Omental fat pad (tissue), 4 donors: ENCODE measurements around the gene WDR1. TPM values are rescaled to one million over a fixed set of nuclear protein-coding genes. Genes with fewer than 3 reads are reported as not detected.

Experiments used
- ATAC-seq: fragments of 150-250 bp; one replicate; pipeline ENCODE4 v1.9.1; 2016; ENCODE audit warnings: mild to moderate bottlenecking, moderate library complexity; ENCODE audit not compliant: low FRiP score
- DNase-seq: peaks from one replicate; pipeline ENCODE4 v3.0.0-alpha.2; 2019; ENCODE audit warnings: low spot score
- CTCF ChIP-seq, 3 donors: fragments of 450-650 bp; IDR thresholded peaks; one replicate each; pipeline ENCODE4 v1.5.1; 2016 to 2017; ENCODE audit warnings: antibody characterized with exemption in 3 of 3, mild to moderate bottlenecking in 3 of 3, moderate library complexity in 2 of 3
- total RNA-seq, 4 donors: library from RNA; depleted of rRNA; stranded (reverse); fragments of >200 nt; gene quantifications; one replicate each; pipeline ENCODE4 v1.1.0, GENCODE V29; 2016

WDR1 gene
- total RNA-seq, 4 donors from 2014 or later, result 114 to 219 (median 135) TPM

- DNase-seq (no peak), ATAC-seq (no peak)
- TF ChIP-seq CTCF (IDR thresholded peaks at IDR 0.05), result no peak
Observed at GRCh38 chr4:10118048-10119004, 1.7 kb upstream of the WDR1 start.

- DNase-seq (no peak), ATAC-seq (no peak)
- TF ChIP-seq CTCF (IDR thresholded peaks at IDR 0.05), result no peak
Observed at GRCh38 chr4:10117359-10118047, 904 bp upstream of the WDR1 start.

- no peak for DNase-seq
- no peak for TF ChIP-seq CTCF (IDR thresholded peaks at IDR 0.05)
- ATAC-seq, result peak; percentile 50
Observed at GRCh38 chr4:10115797-10116568, 616 bp downstream of the WDR1 start.

GRCh38 chr4:10115271-10115796 lies 1.3 kb downstream of the WDR1 start:
- no peak for TF ChIP-seq CTCF (IDR thresholded peaks at IDR 0.05)
- ATAC-seq (no peak), DNase-seq (no peak)

- no peak for DNase-seq
- TF ChIP-seq CTCF (IDR thresholded peaks at IDR 0.05), result no peak
- ATAC-seq, result no peak
Observed at GRCh38 chr4:10114607-10115006, 2.0 kb downstream of the WDR1 start.

GRCh38 chr4:10114147-10114546 lies 2.5 kb downstream of the WDR1 start:
- no peak for ATAC-seq
- no peak for TF ChIP-seq CTCF (IDR thresholded peaks at IDR 0.05)
- DNase-seq, result no peak
